SK-N-SH (cell line): ENCODE measurements around the gene PHF23.

Experiments used
- CTCF ChIP-seq: fragments of 200-600 bp; sonication (generic); IDR thresholded peaks from 2 replicates; pipeline ENCODE4 v1.6.1; 2017; ENCODE audit warnings: antibody characterized with exemption, mild to moderate bottlenecking, moderate library complexity
- FOXJ3 ChIP-seq: sonication (generic); formaldehyde crosslinking; IDR thresholded peaks from 2 replicates; pipeline ENCODE4 v1.5.1; 2020; ENCODE audit warnings: mild to moderate bottlenecking, missing genetic modification reagents
- POLR2AphosphoS5 ChIP-seq: IDR thresholded peaks from 2 replicates; pipeline ENCODE4 v1.6.1; 2012; ENCODE audit warnings: low read depth, low read length

GRCh38 chr17:7266784-7267183 lies 27.5 kb upstream of the PHF23 start:
- TF ChIP-seq CTCF (no peak), POLR2AphosphoS5 (no peak), FOXJ3 (no peak)
